Thyroid gland (tissue), 4 donors: ENCODE data around the gene GNG7. TPM values are rescaled to one million over a fixed set of nuclear protein-coding genes. Genes with fewer than 3 reads are reported as not detected.
A peak's percentile ranks its signal among the peaks of the same experiment; 100 is the strongest.

Experiments
- DNase-seq, 2 donors: peaks; one replicate each; pipeline ENCODE4 v3.0.0-alpha.2; 2019
- H3K27ac ChIP-seq, 3 donors: fragments of 200-600 bp; sonication (generic); 1 replicate in 2 of 3; 2 replicates in 1 of 3; pipeline ENCODE4 v1.5.1; 2016 to 2019; ENCODE audit warnings: mild to moderate bottlenecking in 1 of 3, moderate library complexity in 1 of 3
- H3K27me3 ChIP-seq: fragments of 200-600 bp; sonication (generic); one replicate; pipeline ENCODE4 v1.5.1; 2019
- H3K36me3 ChIP-seq, 2 donors: fragments of 200-600 bp; sonication (generic); one replicate each; pipeline ENCODE4 v1.5.1; 2016 to 2019
- H3K4me1 ChIP-seq, 2 donors: fragments of 200-600 bp; sonication (generic); one replicate each; pipeline ENCODE4 v1.5.1; 2017 to 2019
- H3K4me3 ChIP-seq, 3 donors: fragments of 200-600 bp; sonication (generic); replicated peaks in 1 of 3; 1 replicate in 2 of 3; 2 replicates in 1 of 3; pipeline ENCODE4 v1.5.1; 2016; ENCODE audit warnings: mild to moderate bottlenecking in 1 of 3
- H3K9me3 ChIP-seq: fragments of 200-600 bp; sonication (generic); one replicate; pipeline ENCODE4 v1.5.1; 2017
- CTCF ChIP-seq, 6 experiments: fragments of 200-600 bp in 3 of 6; fragments of 450-650 bp in 3 of 6; sonication (generic) in 3 of 6; IDR thresholded peaks; one replicate each; pipeline ENCODE4 v1.5.1; 2016 to 2019; ENCODE audit warnings: antibody characterized with exemption in 6 of 6, mild to moderate bottlenecking in 2 of 6, inconsistent platforms in 1 of 6, moderate library complexity in 1 of 6
- POLR2A ChIP-seq, 2 donors: fragments of 450-650 bp; IDR thresholded peaks; one replicate each; pipeline ENCODE4 v1.6.1; 2017; ENCODE audit warnings: antibody characterized with exemption in 2 of 2, mild to moderate bottlenecking in 2 of 2, moderate library complexity in 1 of 2
- WGBS, 2 donors: methylation state at CpG; one replicate each; pipeline ENCODE4 v1.1.5; 2017; 5-methylcytosine and 5-hydroxymethylcytosine counted together
- intact Hi-C: fragments of 100-400 bp; cut with DNase I; formaldehyde crosslinking; loops from one replicate; pipeline ENCODE4 v1.15.1; 2023
- total RNA-seq, 4 donors: library from RNA; depleted of rRNA; stranded (reverse); fragments of >200 nt; gene quantifications; one replicate each; pipeline ENCODE4 v1.2.3, GENCODE V29; 2016

The GNG7 gene
- total RNA-seq, 4 donors from 2014 or later: 3.8 to 6.9 (median 5.6) TPM

- intact Hi-C loops: no loop called here
- no peak for DNase-seq
- WGBS, 2 donors: 76 to 81% methylated on average over 24 to 35 of the region's 37 CpGs
- Histone ChIP-seq H3K4me3 (no peak overlapping the region), H3K9me3 (no peaks in the 10 kb centered on the region), H3K36me3 (no peaks in the 10 kb centered on the region), H3K27ac (no peak overlapping the region), H3K27me3 (no peaks in the 10 kb centered on the region), H3K4me1 (no peaks in the 10 kb centered on the region)
- TF ChIP-seq POLR2A (IDR thresholded peaks at IDR 0.05) (no peak), CTCF (IDR thresholded peaks at IDR 0.05) (no peak)
These were observed 146.0 kb downstream of the GNG7 start for GRCh38 chr19:2556221-2557092.

GRCh38 chr19:2555422-2556220 is 146.9 kb downstream of the GNG7 start:
- Histone ChIP-seq H3K4me3 (no peak overlapping the region), H3K36me3 (no peaks in the 10 kb centered on the region), H3K9me3 (no peaks in the 10 kb centered on the region), H3K27ac (peak overlapping the region in 1 of 3 donors; percentile 4), H3K4me1 (no peaks in the 10 kb centered on the region), H3K27me3 (no peaks in the 10 kb centered on the region)
- TF ChIP-seq POLR2A (IDR thresholded peaks at IDR 0.05): no peak
- no peak for TF ChIP-seq CTCF (IDR thresholded peaks at IDR 0.05)
- WGBS, 2 donors: 85 to 89% methylated on average over 29 to 40 of the region's 42 CpGs
- intact Hi-C loops: no loop called here
- DNase-seq: peak in 1 of 2 donors; percentile 4

GRCh38 chr19:2554856-2555255 is 147.6 kb downstream of the GNG7 start:
- H3K4me3 ChIP-seq: no peak overlapping the region
- peak overlapping the region in 2 of 3 donors; percentile 4 to 6 for H3K27ac ChIP-seq

GRCh38 chr19:2553510-2553909 is 149.0 kb downstream of the GNG7 start:
- intact Hi-C loops: no loop called here

More at GRCh38 chr19:2554856-2555255, 147.6 kb downstream of the GNG7 start:
- Histone ChIP-seq H3K9me3 (no peaks in the 10 kb centered on the region), H3K27me3 (no peaks in the 10 kb centered on the region), H3K36me3 (no peaks in the 10 kb centered on the region), H3K4me1 (peaks cover 0 to 4% of the 10 kb centered on the region in 2 donors)
- 85 to 95% methylated on average over 6 of the region's 6 CpGs for whole genome bisulfite sequencing, 2 donors
- intact Hi-C loops: no loop called here
- TF ChIP-seq POLR2A (IDR thresholded peaks at IDR 0.05) (no peak), CTCF (IDR thresholded peaks at IDR 0.05) (no peak)
- DNase-seq: no peak

GRCh38 chr19:2552859-2553258 is 149.6 kb downstream of the GNG7 start:
- Histone ChIP-seq H3K4me1 (peaks cover 0 to 8% of the 10 kb centered on the region in 2 donors), H3K27ac (peak overlapping the region in 2 of 3 donors; percentile 23 to 39), H3K9me3 (no peaks in the 10 kb centered on the region), H3K4me3 (no peak overlapping the region), H3K36me3 (no peaks in the 10 kb centered on the region), H3K27me3 (no peaks in the 10 kb centered on the region)
- intact Hi-C loops: no loop called here
- 55 to 58% methylated on average over 11 of the region's 11 CpGs for WGBS, 2 donors
- TF ChIP-seq CTCF (IDR thresholded peaks at IDR 0.05) (no peak), POLR2A (IDR thresholded peaks at IDR 0.05) (no peak)
- no peak for DNase-seq

More at GRCh38 chr19:2553510-2553909, 149.0 kb downstream of the GNG7 start:
- Histone ChIP-seq H3K4me1 (peaks cover 0 to 8% of the 10 kb centered on the region in 2 donors), H3K4me3 (no peak overlapping the region), H3K9me3 (no peaks in the 10 kb centered on the region), H3K27me3 (no peaks in the 10 kb centered on the region), H3K27ac (no peak overlapping the region), H3K36me3 (no peaks in the 10 kb centered on the region)
- DNase-seq: no peak
- no peak for TF ChIP-seq POLR2A (IDR thresholded peaks at IDR 0.05)
- WGBS, 2 donors: 73 to 86% methylated on average over 4 of the region's 4 CpGs
